H1 (cell line): ENCODE data around the gene ARMCX2. TPM values are rescaled to one million over a fixed set of nuclear protein-coding genes. Genes with fewer than 3 reads are reported as not detected.

Source experiments
- BACH1 ChIP-seq: IDR thresholded peaks from 2 replicates; pipeline ENCODE4 v1.6.1; 2012; ENCODE audit warnings: low read length, improper control_type of control experiment
- BCL11A ChIP-seq, 2 experiments: IDR thresholded peaks; one replicate each; pipeline ENCODE4 v1.6.1; 2011; ENCODE audit warnings: low read depth in 2 of 2, low read length in 2 of 2, mild to moderate bottlenecking in 2 of 2
- GTF2F1 ChIP-seq: IDR thresholded peaks from 2 replicates; pipeline ENCODE4 v1.6.1; 2012; ENCODE audit warnings: low read depth, low read length, improper control_type of control experiment, borderline replicate concordance
- KDM1A ChIP-seq: fragments of 200-600, 300-600 bp; sonication (generic); IDR thresholded peaks from 2 replicates; pipeline ENCODE4 v1.7.1; 2016; ENCODE audit warnings: mild to moderate bottlenecking, low read length, borderline replicate concordance
- RBBP5 ChIP-seq: IDR thresholded peaks from 2 replicates; pipeline ENCODE4 v1.7.1; 2012; ENCODE audit warnings: low read depth, mild to moderate bottlenecking, inconsistent platforms, low read length, moderate library complexity, borderline replicate concordance
- RNF2 ChIP-seq: fragments of 200-900, 300-1000 bp; sonication (generic); IDR thresholded peaks from 2 replicates; pipeline ENCODE4 v1.7.1; 2016; ENCODE audit warnings: borderline replicate concordance, low read depth, mild to moderate bottlenecking, antibody characterized with exemption, low read length; ENCODE audit not compliant: poor library complexity, severe bottlenecking; ENCODE audit errors: missing control alignments
- SIN3A ChIP-seq, 2 experiments: IDR thresholded peaks in 1 of 2; conservative IDR thresholded peaks in 1 of 2; 2 replicates each; pipeline ENCODE4 v1.6.1; 2011 to 2012; ENCODE audit warnings: low read length in 2 of 2, improper control_type of control experiment in 1 of 2, low read depth in 1 of 2, mild to moderate bottlenecking in 1 of 2
- SP4 ChIP-seq: IDR thresholded peaks from 2 replicates; pipeline ENCODE4 v1.6.1; 2012; ENCODE audit warnings: low read length, inconsistent platforms
- TEAD4 ChIP-seq: IDR thresholded peaks from 2 replicates; pipeline ENCODE4 v1.6.1; 2012; ENCODE audit warnings: low read depth, low read length, inconsistent platforms, mixed read lengths
- polyA plus RNA-seq, 7 experiments: library from polyadenylated mRNA; depleted of rRNA in 3 of 7; stranded (reverse) in 5 of 7; unstranded in 2 of 7; fragments of >200 nt in 5 of 7; fragments of 200-250 nt in 2 of 7; gene quantifications; 1 replicate in 5 of 7; 2 replicates in 1 of 7; 4 replicates in 1 of 7; pipeline versions ENCODE4 v1.2.1 to v1.2.3, GENCODE V29; 2011 to 2013; ENCODE audit warnings: missing spikeins in 2 of 7, mixed read lengths in 2 of 7
- total RNA-seq: library from RNA; stranded (reverse); fragmentation: NEBNext Ultra II Directional; extraction: Animal tissue kit (Norgen Biotek cat#: 25700); gene quantifications from 2 replicates; pipeline ENCODE4 v1.2.1, GENCODE V29; 2021

Gene ARMCX2
- total and polyA plus RNA-seq, 2 of the 8 experiments (the other 6 are each of a cell fraction or from before 2014, with no cell fraction given), result 39.7 to 113 TPM

DNA sequence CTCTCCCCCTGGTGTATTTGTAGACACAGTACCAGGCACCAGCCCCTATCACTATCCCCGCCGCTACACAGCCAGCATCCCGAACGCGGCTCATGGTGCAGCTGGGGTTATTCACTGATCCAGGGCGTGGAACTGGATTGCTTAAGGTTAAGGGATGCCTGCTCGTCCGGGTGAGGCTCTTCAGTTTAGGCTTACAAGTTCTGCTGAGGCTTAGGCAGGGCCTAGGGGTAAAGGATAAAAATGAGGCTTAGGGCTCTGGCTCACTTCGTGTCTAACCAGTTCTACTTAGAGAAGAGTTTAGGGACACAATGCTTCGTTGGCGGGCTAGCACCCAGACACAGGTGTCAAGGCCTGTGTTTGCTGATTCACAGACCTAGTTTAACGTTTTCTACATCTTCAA is 2.2 kb downstream of the ARMCX2 start (continued):
- TF ChIP-seq SIN3A (conservative IDR thresholded peaks at IDR 0.05 in 1 of 2, IDR thresholded peaks at IDR 0.05 in 1 of 2; ENCODE audit: low read depth in 1 of 2, low read length in 2 of 2) (no peak), BACH1 (no peak), KDM1A (no peak), SP4 (no peak), GTF2F1 (no peak), BCL11A (IDR thresholded peaks at IDR 0.05; ENCODE audit: low read depth in 2 of 2, low read length in 2 of 2) (no peak), TEAD4 (no peak), RBBP5 (no peak), RNF2 (no peak)
